ENCODE results near the gene PLXNA3.

PLXNA3 gene

DNA sequence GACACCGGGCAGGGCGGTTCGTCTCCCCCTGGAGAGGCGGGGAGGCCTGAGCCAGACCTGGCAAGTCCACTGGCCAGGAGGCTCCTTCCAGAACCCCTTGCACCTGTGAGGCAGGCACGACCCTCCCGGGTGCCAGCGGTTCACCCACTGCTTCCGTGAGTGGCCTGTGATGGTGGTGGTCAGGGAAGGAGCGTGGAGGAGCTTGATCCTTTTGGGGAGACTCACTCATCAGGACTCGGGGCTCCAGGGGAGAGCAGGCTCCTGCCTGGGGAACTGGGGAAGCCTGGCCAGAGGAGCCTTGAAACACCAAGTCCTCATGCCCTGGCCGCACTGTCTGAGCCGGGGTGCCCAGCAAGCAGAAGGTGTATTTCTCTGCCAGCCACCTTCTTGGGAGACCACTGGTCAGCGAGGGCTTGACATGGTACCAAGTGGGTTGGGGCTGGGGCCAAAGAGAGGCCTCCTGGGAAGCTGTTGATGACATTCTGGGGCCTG lies 13.3 kb upstream of the PLXNA3 start:
- peak overlapping the region; percentile 83 for H3K27ac ChIP-seq

DNA sequence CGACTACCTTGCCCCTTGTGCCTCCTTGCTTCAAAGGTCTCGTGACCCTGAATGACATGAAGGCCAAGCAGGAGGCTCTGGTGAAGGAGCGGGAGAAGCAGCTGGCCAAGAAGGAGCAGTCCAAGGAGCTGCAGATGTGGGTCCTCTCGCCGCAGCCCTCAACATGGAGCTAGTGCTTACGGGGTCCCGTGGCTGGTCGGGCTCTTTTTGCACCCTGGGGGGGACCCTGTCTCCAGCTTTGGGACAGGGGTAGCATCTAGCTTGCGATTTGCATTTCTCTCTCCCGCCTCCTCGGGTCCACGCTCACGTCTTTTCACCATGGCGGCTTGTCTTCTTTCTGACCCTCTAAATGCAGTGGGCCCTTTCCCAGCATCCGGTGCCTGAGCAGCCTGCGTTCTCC lies 12.3 kb upstream of the PLXNA3 start:
- no peak overlapping the region for H3K4me3 ChIP-seq (ENCODE audit: low read depth in 1 of 2, low read length in 1 of 2)
- H3K9me3 ChIP-seq = no peaks in the 10 kb centered on the region
- peaks cover 50% of the 10 kb centered on the region for H3K36me3 ChIP-seq
- TF ChIP-seq, protein P1, sequence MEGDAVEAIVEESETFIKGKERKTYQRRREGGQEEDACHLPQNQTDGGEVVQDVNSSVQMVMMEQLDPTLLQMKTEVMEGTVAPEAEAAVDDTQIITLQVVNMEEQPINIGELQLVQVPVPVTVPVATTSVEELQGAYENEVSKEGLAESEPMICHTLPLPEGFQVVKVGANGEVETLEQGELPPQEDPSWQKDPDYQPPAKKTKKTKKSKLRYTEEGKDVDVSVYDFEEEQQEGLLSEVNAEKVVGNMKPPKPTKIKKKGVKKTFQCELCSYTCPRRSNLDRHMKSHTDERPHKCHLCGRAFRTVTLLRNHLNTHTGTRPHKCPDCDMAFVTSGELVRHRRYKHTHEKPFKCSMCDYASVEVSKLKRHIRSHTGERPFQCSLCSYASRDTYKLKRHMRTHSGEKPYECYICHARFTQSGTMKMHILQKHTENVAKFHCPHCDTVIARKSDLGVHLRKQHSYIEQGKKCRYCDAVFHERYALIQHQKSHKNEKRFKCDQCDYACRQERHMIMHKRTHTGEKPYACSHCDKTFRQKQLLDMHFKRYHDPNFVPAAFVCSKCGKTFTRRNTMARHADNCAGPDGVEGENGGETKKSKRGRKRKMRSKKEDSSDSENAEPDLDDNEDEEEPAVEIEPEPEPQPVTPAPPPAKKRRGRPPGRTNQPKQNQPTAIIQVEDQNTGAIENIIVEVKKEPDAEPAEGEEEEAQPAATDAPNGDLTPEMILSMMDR (IDR thresholded peaks at IDR 0.05) = no peak
- no peak overlapping the region for H3K27ac ChIP-seq
- H3K4me1 ChIP-seq (ENCODE audit: control insufficient read depth in 1 of 2, insufficient read depth in 1 of 2, low read depth in 1 of 2, low read length in 1 of 2) = peaks cover 12 to 14% of the 10 kb centered on the region in 2 experiments
- H3K27me3 ChIP-seq = no peaks in the 10 kb centered on the region

More for the DNA sequence above, 13.3 kb upstream of the PLXNA3 start:
- H3K9me3 ChIP-seq = no peaks in the 10 kb centered on the region
- peaks cover 50% of the 10 kb centered on the region for H3K36me3 ChIP-seq
- H3K27me3 ChIP-seq = no peaks in the 10 kb centered on the region
- TF ChIP-seq, protein P1 (IDR thresholded peaks at IDR 0.05) = no peak
- H3K4me1 ChIP-seq (ENCODE audit: control insufficient read depth in 1 of 2, insufficient read depth in 1 of 2, low read depth in 1 of 2, low read length in 1 of 2) = peaks cover 12 to 14% of the 10 kb centered on the region in 2 experiments
- H3K4me3 ChIP-seq (ENCODE audit: low read depth in 1 of 2, low read length in 1 of 2) = peak overlapping the region; percentile 55 to 62

DNA sequence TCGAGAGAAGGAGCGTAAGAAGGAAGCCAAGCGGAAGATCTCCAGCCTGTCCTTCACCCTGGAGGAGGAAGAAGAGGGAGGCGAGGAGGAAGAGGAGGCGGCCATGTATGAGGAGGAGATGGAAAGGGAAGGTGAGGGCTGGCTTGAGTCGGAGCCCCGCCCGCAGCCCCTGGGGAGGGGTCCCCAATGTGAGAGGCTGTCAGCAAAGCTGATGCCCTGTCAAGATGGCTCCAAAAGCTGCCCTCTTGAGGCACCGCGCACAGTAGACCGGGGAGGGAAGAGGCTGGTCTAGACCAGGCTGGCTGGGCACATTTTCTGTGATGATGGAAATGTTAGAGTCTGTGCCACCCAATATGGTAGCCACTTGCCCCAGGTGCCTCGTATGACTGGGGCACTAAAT lies 11.7 kb upstream of the PLXNA3 start:
- TF ChIP-seq, protein P1 (IDR thresholded peaks at IDR 0.05) = no peak
- no peaks in the 10 kb centered on the region for H3K9me3 ChIP-seq
- no peak overlapping the region for H3K27ac ChIP-seq
- H3K27me3 ChIP-seq = no peaks in the 10 kb centered on the region
- peaks cover 12 to 14% of the 10 kb centered on the region in 2 experiments for H3K4me1 ChIP-seq (ENCODE audit: control insufficient read depth in 1 of 2, insufficient read depth in 1 of 2, low read depth in 1 of 2, low read length in 1 of 2)
- no peak overlapping the region for H3K4me3 ChIP-seq (ENCODE audit: low read depth in 1 of 2, low read length in 1 of 2)
- peaks cover 44% of the 10 kb centered on the region for H3K36me3 ChIP-seq

DNA sequence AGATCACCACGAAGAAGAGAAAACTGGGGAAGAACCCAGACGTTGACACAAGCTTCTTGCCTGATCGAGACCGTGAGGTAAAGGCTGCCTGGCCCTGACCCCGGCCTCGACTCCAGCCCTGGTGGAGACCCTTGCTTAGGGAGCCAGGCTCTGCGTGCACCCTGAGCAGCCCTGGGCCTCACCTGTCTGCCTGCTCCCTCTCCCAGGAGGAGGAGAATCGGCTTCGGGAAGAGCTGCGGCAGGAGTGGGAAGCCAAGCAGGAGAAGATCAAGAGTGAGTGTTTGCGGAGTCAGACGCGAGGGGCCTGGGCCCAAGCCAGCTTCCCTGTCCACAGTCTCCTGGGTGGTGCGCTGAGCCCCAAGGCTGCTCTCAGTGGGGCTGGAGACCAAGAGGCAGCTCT lies 9.6 kb upstream of the PLXNA3 start:
- H3K4me1 ChIP-seq (ENCODE audit: control insufficient read depth in 1 of 2, insufficient read depth in 1 of 2, low read depth in 1 of 2, low read length in 1 of 2) = peaks cover 10 to 12% of the 10 kb centered on the region in 2 experiments
- no peak overlapping the region for H3K4me3 ChIP-seq (ENCODE audit: low read depth in 1 of 2, low read length in 1 of 2)
- H3K27me3 ChIP-seq = no peaks in the 10 kb centered on the region
- TF ChIP-seq, protein P1 (IDR thresholded peaks at IDR 0.05) = no peak
- H3K36me3 ChIP-seq = peaks cover 27% of the 10 kb centered on the region
- H3K9me3 ChIP-seq = no peaks in the 10 kb centered on the region
- no peak overlapping the region for H3K27ac ChIP-seq

DNA sequence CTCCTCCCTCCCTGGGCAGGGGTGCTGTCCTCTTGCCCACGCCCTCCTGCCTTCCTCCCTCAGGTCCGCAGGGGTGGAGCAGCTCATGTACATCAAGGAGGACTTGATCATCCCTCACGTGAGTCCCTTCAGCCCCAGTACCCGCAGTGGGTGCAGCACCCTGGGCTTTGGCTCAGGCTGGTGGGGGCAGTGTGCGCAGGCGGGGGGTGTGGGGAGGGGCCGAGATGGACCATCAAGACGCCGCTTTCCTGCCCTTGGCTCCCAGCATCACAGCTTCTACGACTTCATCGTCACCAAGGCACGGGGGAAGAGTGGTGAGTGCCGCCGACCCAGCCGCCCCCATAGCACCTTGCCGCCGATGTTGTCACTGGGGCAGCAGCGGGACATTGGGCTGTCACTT lies 8.5 kb upstream of the PLXNA3 start:
- TF ChIP-seq, protein P1 (IDR thresholded peaks at IDR 0.05) = no peak
- peaks cover 5 to 7% of the 10 kb centered on the region in 2 experiments for H3K4me1 ChIP-seq (ENCODE audit: control insufficient read depth in 1 of 2, insufficient read depth in 1 of 2, low read depth in 1 of 2, low read length in 1 of 2)
- no peak overlapping the region for H3K27ac ChIP-seq
- H3K4me3 ChIP-seq (ENCODE audit: low read depth in 1 of 2, low read length in 1 of 2) = no peak overlapping the region
- H3K36me3 ChIP-seq = peaks cover 27% of the 10 kb centered on the region
- H3K27me3 ChIP-seq = no peaks in the 10 kb centered on the region
- H3K9me3 ChIP-seq = no peaks in the 10 kb centered on the region

Data from neutrophil (primary cell).